Measurements from ENCODE around the gene OLFML3.
"Not testable (repeated sequence)": the region's sequence is repeated elsewhere in the genome, so short reads cannot be mapped to it uniquely, and the experiment has no call there.

OLFML3 gene

DNA sequence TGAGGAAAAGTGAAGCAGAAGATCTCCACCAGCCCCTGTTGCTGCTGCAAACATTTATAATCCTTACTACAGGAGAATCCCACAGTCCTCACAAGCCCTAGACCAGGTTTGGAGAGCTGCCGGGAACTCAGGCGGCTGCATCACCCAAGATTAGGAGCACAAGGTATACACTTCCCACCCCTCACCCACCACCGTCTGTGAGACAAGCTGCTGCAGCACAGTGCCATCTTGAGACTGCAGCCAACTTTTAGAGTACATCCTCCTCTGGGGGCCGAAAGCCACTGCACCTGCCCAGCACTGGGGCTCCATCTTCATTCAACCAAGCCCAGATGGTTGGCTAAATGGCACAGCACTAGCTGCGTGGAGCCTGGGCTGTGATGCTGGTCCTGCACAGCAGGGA is 13.8 kb downstream of the OLFML3 start:
- DNase-seq (ENCODE audit: low spot score) = no peak

DNA sequence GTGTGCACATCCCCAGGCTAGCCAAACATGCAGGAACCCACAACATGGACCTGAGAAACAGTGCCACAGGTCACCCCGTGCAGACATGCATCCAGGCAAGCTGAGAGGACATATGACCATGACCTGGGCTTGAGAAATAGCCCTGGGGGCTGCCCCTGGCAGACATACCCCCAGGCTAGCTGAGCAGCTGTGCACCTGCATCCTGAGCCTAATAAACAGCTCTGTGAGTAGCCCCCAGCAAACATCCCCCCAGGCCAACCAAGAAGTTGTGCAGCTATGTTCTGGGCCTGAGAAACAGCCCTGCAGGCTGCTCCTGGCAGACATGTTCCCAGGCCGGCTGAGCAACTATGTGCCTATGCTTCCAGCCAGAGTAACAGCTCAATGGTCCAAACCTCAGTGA is 14.5 kb downstream of the OLFML3 start:
- no peak for DNase-seq (ENCODE audit: low spot score)

DNA sequence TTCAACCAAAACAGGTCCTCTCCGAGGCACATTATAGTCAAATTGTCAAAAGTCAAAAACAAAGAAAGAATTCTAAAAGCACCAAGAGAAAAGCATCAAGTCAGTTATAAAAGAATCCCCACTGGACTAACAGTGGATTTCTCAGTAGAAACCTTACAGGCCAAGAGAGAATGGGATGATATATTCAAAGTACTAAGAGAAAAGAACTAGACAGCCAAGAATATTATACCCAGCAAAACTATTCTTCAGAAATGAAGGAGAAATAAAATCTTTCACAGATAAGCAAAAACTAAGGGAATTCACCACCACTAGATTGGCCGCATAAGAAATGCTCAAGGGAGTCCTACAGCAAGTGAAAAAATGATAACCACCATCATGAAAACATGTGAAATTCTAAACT is 16.1 kb downstream of the OLFML3 start:
- DNase-seq (ENCODE audit: low spot score) = no peak

GRCh38 chr1:113998361-113998760 is 19.1 kb downstream of the OLFML3 start:
- DNase-seq (ENCODE audit: low spot score) = no peak

DNA sequence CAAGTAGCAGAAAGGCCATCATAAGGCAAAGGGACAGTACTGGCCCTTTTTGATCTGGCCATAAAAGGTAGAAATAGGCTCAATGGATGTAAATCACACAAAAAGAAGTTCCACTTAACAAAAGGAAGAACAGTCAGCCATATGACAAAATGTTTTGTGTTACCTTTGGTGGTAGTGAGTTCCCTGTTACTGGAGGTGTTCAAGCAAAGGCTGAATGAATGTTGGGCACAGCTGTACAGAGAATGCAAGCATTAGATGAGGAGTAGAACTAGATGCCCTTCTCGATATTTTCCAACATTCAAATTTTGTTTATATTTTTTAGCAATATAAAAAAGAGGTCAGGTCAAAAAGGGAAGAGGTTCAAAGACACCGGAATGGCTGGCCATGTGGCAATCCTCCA is 20.0 kb downstream of the OLFML3 start:
- DNase-seq (ENCODE audit: low spot score) = no peak

GRCh38 chr1:113999799-114000198 is 20.5 kb downstream of the OLFML3 start:
- no peak for DNase-seq (ENCODE audit: low spot score)

DNA sequence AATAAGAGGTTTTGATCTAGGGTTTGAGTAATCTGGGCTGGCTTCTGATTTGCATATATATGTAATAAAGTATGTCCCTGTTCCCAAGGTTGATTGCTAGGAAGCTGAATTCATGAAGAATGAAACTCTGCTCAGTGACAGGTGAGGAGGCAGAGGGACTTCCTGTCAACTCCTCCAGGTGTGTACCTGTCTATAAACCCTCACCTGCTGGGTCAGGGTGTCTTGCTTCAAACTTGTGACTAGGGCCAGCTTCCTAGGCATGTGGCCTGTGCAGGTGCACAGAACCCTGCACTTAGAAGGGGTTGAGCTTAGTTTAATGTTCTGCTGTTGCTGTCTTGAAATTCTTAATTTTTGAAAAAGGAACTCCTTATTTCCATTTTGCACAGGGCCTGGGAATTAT is 21.1 kb downstream of the OLFML3 start:
- no peak for DNase-seq (ENCODE audit: low spot score)

DNA sequence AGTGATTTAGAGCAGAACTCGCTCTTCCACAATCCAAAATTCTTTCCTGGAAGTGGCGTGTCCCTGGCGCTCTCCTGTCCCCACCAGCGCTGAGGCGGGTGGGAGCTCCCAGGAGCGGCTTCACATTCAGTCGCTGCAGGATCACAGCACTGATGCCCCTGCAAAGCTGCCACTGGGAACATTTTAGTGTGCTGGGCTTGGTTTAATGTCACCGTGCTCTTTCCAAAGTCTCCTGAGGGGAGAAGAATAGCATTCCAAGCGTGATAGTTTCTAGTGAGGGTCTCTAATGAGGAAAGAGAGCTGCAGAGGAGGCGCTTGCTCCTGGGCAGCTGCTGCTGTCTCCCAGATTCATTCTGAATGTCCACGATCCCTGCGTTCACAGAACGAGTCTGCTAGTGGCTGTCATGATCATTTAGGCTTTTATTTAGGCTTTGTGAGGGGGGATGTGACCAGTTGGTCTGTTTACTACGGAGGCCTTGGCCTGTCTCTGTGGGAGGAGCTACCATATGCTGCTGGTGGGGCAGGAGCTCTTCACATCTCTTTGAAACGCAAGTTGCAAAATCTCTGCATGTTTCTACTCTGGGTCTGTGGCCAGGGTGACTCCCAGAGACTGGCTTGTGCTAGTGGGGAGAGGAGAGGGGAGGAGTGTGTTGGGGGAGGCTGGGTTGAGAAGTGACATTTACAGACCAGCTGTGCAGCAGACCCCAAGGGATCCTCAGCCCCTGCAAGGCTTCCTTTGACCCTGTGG is 23.4 kb downstream of the OLFML3 start:
- DNase-seq (ENCODE audit: low spot score) = no peak

DNA sequence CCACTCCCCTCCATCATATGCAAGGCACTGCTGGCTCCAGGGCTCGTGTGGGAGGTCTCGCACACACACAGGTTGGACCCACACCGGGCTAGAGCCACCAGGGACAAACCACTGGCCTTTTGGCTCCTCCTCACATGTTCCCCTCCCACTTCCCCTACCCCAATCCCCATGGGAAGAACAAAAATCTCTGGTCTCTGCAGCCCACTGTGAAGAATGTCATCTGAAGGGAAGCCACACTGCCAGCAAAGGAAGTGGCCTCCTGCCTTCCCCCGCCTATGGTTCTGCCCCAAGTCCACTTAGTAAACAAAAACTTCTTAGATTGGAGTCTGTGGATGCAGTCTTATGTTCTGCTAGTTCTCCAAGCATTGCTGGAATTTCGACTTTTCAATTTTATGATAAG is 24.2 kb downstream of the OLFML3 start:
- DNase-seq (ENCODE audit: low spot score) = no peak

- DNase-seq (ENCODE audit: low spot score) = not testable (repeated sequence)
These were observed 27.6 kb downstream of the OLFML3 start for GRCh38 chr1:114006825-114007224.

DNA sequence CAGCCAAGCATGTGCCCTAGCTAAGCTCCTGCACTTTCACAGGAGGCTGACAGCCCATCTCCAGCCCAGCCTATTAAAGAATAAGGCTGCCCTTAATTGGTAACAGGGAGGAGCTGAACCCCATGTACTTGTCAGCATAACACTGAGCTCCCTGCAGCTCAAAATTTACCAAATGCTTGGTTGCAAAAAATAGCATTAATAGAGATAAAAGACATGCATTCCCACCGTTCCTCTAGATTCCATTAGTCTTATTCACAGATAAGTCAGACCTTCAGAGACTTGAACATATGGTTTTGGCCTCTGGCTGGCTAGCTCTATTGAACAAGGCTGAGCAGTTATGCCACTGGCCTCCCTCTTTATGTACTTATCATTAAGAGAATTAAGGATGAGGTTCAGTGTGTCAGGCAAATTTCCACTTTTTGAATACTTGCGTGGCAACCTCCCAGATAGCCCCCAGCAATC is 29.2 kb downstream of the OLFML3 start:
- no peak for DNase-seq (ENCODE audit: low spot score)

DNA sequence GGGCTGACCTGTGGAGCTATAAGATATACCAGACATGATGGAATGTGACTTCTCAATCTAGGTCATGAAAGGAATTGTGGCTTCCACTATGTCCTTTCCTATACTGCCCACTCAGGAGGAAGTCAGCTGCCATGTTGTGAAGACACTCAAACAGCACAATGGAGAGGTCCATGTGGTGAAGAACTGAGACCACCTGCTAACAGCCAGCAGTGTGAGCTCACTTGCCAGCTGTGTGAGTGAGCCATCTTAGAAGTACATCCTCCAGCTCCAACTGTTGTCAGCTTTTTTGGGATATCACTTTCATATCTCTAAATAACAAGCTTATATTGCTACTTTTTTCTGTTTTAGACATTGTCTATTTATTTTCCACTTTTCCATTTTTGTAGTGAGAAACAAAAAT is 29.7 kb downstream of the OLFML3 start:
- no peak for DNase-seq (ENCODE audit: low spot score)

DNA sequence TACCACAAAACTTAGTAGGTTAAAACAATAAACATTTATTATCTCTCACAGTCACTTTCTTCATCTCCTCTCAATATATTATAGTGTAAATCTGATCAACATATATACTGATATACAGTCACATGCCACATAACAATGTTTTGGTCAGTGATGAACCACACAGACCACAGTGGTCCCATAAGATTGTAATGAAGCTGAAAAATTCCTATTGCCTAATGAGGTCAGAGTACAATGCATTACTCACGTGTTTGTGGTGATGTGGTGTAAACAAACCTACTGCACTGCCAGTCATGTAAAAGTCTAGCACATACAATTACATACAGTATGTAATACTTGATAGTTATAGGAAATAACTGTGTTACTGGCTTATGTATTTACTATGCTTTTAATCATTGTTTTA is 30.1 kb downstream of the OLFML3 start:
- peak; percentile 18 for DNase-seq (ENCODE audit: low spot score)

GRCh38 chr1:114010433-114011184 is 31.3 kb downstream of the OLFML3 start:
- DNase-seq (ENCODE audit: low spot score) = no peak

- DNase-seq (ENCODE audit: low spot score) = no peak
These were observed 32.5 kb downstream of the OLFML3 start for GRCh38 chr1:114011796-114012195.

DNA sequence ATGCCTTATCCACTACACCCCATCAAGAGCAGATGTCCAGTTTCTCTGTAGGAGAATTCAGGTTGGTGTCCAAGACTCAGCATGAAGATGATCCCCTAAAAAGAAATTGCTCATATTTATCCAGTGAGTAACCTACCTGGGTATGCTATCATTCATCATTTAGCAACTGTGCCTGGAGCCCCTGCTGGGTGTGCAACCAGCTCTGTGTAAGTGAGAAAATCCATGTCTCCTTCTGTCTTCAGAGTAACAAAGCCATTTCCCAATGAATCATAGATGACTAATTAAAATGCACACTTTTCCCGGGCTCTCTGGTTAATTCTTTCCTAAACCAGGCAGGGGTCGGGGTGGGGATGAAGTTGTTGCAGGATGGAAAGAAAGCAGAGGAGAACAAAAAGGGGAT is 35.8 kb downstream of the OLFML3 start:
- DNase-seq (ENCODE audit: low spot score) = peak; percentile 30

DNA sequence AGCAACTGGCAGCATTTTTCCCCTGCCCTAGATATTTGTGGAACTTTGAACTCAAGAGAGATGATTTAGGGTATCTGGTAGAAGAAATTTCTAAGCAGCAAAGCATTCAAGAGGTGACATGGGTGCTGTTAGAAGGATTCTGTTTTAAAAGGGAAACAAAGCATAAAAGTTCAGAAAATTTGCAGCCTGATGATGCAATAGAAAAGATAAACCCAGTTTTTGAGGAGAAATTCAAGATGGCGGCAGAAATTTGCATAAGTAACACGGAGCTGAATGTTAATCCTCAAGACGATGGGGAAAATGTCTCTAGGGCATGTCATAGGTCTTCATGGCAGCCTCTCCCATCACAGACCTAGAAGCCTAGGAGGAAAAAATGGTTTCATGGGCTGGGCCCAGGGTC is 40.5 kb downstream of the OLFML3 start:
- DNase-seq (ENCODE audit: low spot score) = not testable (repeated sequence)

DNA sequence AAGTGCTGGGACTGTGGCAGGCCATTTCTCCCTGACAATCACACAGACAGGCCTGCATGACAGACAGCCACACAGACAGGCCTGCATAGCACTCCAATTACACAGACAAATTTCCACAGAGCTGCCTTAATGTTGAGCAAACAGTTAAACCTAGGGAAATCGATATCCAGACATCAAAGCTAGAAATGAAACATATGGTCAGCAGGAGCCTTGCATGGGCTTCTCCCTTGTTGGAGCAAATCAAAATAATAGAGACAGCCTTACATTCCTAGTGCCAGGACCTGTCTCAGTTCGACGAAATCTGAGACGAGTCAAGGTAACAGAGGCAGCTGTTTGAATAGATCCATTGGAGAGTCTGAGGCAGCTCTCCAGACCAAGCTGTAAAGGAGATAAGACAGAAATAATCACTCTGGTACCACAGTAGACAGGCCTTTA is 42.4 kb downstream of the OLFML3 start:
- DNase-seq (ENCODE audit: low spot score) = no peak

GRCh38 chr1:114022877-114023276 is 43.6 kb downstream of the OLFML3 start:
- DNase-seq (ENCODE audit: low spot score) = no peak

- DNase-seq (ENCODE audit: low spot score) = no peak
These were observed 44.1 kb downstream of the OLFML3 start for GRCh38 chr1:114023377-114023776.

GRCh38 chr1:114024049-114024448 is 44.8 kb downstream of the OLFML3 start:
- DNase-seq (ENCODE audit: low spot score) = no peak

DNA sequence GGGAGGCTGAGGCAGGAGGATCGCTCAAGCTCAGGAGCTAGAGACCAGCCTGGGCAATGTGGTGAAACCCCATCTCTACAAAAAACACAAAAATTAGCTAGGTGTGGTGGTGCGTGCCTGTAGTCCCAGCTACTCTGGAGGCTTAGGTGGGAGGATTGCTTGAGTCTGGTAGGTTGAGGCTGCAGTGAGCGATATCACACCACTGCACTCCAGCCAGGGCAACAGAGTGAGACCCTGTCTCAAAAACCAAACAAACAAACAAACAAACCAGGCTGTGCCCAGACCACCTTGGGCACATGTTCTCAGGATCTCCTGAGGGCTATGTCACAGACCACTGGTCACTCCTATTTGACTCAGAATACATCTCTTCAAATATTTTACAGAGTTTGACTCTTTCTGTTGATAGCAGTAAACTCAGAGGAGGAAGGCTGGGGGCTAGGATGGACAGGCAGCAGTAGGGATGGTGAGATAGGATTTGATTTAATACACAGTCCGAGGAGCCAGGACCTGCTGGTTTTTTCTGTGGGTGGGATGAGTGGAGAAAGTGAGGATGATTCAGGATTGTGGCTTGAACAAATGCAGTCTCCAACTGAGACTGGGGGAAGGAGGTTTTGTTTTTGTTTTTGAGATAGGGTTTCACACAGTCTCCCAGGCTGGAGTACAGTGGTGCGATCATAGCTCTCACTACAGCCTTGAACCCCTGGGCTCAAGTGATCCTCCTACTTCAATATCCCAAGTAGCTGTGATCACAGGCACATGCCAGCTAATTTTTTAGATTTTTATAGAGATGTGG is 46.5 kb downstream of the OLFML3 start:
- no peak for DNase-seq (ENCODE audit: low spot score)

- no peak for DNase-seq (ENCODE audit: low spot score)
These were observed 47.5 kb downstream of the OLFML3 start for GRCh38 chr1:114026797-114027196.

Measured in RKO (cell line).